ENCODE measurements around the gene PKP4. TPM values are rescaled to one million over a fixed set of nuclear protein-coding genes. Genes with fewer than 3 reads are reported as not detected.

Gene PKP4, protein sequence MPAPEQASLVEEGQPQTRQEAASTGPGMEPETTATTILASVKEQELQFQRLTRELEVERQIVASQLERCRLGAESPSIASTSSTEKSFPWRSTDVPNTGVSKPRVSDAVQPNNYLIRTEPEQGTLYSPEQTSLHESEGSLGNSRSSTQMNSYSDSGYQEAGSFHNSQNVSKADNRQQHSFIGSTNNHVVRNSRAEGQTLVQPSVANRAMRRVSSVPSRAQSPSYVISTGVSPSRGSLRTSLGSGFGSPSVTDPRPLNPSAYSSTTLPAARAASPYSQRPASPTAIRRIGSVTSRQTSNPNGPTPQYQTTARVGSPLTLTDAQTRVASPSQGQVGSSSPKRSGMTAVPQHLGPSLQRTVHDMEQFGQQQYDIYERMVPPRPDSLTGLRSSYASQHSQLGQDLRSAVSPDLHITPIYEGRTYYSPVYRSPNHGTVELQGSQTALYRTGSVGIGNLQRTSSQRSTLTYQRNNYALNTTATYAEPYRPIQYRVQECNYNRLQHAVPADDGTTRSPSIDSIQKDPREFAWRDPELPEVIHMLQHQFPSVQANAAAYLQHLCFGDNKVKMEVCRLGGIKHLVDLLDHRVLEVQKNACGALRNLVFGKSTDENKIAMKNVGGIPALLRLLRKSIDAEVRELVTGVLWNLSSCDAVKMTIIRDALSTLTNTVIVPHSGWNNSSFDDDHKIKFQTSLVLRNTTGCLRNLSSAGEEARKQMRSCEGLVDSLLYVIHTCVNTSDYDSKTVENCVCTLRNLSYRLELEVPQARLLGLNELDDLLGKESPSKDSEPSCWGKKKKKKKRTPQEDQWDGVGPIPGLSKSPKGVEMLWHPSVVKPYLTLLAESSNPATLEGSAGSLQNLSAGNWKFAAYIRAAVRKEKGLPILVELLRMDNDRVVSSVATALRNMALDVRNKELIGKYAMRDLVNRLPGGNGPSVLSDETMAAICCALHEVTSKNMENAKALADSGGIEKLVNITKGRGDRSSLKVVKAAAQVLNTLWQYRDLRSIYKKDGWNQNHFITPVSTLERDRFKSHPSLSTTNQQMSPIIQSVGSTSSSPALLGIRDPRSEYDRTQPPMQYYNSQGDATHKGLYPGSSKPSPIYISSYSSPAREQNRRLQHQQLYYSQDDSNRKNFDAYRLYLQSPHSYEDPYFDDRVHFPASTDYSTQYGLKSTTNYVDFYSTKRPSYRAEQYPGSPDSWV
- total RNA-seq (ENCODE audit: low replicate concordance), result 33.3 and 38.0 TPM in 2 replicates

GRCh38 chr2:158456309-158457066 lies at the start of gene PKP4, which contains the start of gene CCDC148:
PKP4 (plus strand) TSS chr2:158456952; CDS start chr2:158533185, 76,233 bp downstream.
CCDC148 (minus strand) TSS chr2:158456753; CDS start chr2:158456439, 314 bp downstream.
- H3K4me3 ChIP-seq (ENCODE audit: low read depth, low read length), result peak within 1 kb of the TSS; percentile 86
- TF ChIP-seq, protein P1, sequence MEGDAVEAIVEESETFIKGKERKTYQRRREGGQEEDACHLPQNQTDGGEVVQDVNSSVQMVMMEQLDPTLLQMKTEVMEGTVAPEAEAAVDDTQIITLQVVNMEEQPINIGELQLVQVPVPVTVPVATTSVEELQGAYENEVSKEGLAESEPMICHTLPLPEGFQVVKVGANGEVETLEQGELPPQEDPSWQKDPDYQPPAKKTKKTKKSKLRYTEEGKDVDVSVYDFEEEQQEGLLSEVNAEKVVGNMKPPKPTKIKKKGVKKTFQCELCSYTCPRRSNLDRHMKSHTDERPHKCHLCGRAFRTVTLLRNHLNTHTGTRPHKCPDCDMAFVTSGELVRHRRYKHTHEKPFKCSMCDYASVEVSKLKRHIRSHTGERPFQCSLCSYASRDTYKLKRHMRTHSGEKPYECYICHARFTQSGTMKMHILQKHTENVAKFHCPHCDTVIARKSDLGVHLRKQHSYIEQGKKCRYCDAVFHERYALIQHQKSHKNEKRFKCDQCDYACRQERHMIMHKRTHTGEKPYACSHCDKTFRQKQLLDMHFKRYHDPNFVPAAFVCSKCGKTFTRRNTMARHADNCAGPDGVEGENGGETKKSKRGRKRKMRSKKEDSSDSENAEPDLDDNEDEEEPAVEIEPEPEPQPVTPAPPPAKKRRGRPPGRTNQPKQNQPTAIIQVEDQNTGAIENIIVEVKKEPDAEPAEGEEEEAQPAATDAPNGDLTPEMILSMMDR (IDR thresholded peaks at IDR 0.05; ENCODE audit: insufficient read depth, low read length), result peak; percentile 47
- DNase-seq (ENCODE audit: low read depth), result peak; percentile 84

GRCh38 chr2:158407031-158407430 lies 49.7 kb upstream of the PKP4 start:
- H3K4me3 ChIP-seq (ENCODE audit: low read depth, low read length), result no peak overlapping the region
- DNase-seq (ENCODE audit: low read depth), result no peak
- TF ChIP-seq, protein P1 (IDR thresholded peaks at IDR 0.05; ENCODE audit: insufficient read depth, low read length), result no peak

- TF ChIP-seq, protein P1 (IDR thresholded peaks at IDR 0.05; ENCODE audit: insufficient read depth, low read length), result no peak
- DNase-seq (ENCODE audit: low read depth), result no peak
- H3K4me3 ChIP-seq (ENCODE audit: low read depth, low read length), result no peak overlapping the region
Observed at GRCh38 chr2:158410132-158410531, 46.6 kb upstream of the PKP4 start.

DNA sequence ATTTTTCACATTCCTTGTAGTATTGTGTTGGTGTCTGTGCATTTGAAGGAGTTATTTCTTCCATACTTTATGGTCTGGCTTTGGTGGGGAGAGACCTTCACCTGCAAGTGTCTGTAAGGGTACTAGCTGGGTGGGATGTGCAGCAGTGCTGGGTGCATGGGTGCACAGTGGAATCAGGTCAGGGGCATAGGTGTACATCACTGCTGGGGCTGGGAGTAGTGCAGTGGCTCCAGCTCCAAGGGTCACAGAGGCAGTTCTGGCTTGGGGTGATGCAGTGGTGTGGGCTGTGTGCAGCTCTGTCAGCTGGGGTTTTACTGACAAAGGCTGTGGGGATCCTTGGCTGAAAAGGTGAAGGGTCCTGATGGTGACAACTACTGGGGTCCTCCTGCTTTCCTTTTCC lies 45.0 kb upstream of the PKP4 start:
- DNase-seq (ENCODE audit: low read depth), result no peak
- H3K4me3 ChIP-seq (ENCODE audit: low read depth, low read length), result no peak overlapping the region
- TF ChIP-seq, protein P1 (IDR thresholded peaks at IDR 0.05; ENCODE audit: insufficient read depth, low read length), result no peak

GRCh38 chr2:158412206-158412605 lies 44.5 kb upstream of the PKP4 start:
- no peak overlapping the region for H3K4me3 ChIP-seq (ENCODE audit: low read depth, low read length)
- TF ChIP-seq, protein P1 (IDR thresholded peaks at IDR 0.05; ENCODE audit: insufficient read depth, low read length), result no peak
- peak; percentile 52 for DNase-seq (ENCODE audit: low read depth)

Measured in fibroblast of the aortic adventitia (primary cell).